Smooth muscle cell (in vitro differentiated cells): ENCODE results near the gene GNAQ. TPM values are rescaled to one million over a fixed set of nuclear protein-coding genes. Genes with fewer than 3 reads are reported as not detected.

Experiments used
- DNase-seq: peaks from one replicate; lab custom pipeline; 2025; ENCODE audit not compliant: unreplicated experiment; lab: John Stamatoyannopoulos, UW
- H2AFZ ChIP-seq: fragments of 200-600 bp; sonication (generic); 2 replicates; pipeline ENCODE4 v1.6.0; 2016; ENCODE audit warnings: antibody characterized with exemption, low read depth, mild to moderate bottlenecking
- H3F3A ChIP-seq: fragments of 200-600 bp; sonication (generic); 2 replicates; pipeline ENCODE4 v1.6.0; 2017; ENCODE audit warnings: antibody characterized with exemption, low read depth
- H3K27ac ChIP-seq: fragments of 200-600 bp; sonication (generic); 2 replicates; pipeline ENCODE4 v1.5.1; 2016; ENCODE audit warnings: low read depth, mild to moderate bottlenecking
- H3K27me3 ChIP-seq: fragments of 200-600 bp; sonication (generic); 2 replicates; pipeline ENCODE4 v1.6.1; 2016; ENCODE audit warnings: low read depth, mild to moderate bottlenecking
- H3K36me3 ChIP-seq: fragments of 200-600 bp; sonication (generic); 2 replicates; pipeline ENCODE4 v1.5.1; 2016; ENCODE audit warnings: low read depth
- H3K4me1 ChIP-seq: fragments of 200-600 bp; sonication (generic); 2 replicates; pipeline ENCODE4 v1.5.1; 2016; ENCODE audit warnings: low read depth
- H3K4me2 ChIP-seq: fragments of 200-600 bp; sonication (generic); 2 replicates; pipeline ENCODE4 v1.6.0; 2016; ENCODE audit warnings: mild to moderate bottlenecking
- H3K4me3 ChIP-seq: fragments of 200-600 bp; sonication (generic); 2 replicates; pipeline ENCODE4 v1.5.1; 2016; ENCODE audit warnings: mild to moderate bottlenecking
- H3K79me2 ChIP-seq: fragments of 200-600 bp; sonication (generic); 2 replicates; pipeline ENCODE4 v1.6.0; 2016; ENCODE audit warnings: low read depth, mild to moderate bottlenecking
- H3K9ac ChIP-seq: fragments of 200-600 bp; sonication (generic); 2 replicates; pipeline ENCODE4 v1.6.0; 2016; ENCODE audit warnings: low read depth
- H3K9me3 ChIP-seq: fragments of 200-600 bp; sonication (generic); replicated peaks from 2 replicates; pipeline ENCODE4 v1.5.1; 2016; ENCODE audit warnings: low read depth
- H4K20me1 ChIP-seq: fragments of 200-600 bp; sonication (generic); 2 replicates; pipeline ENCODE4 v1.6.0; 2016; ENCODE audit warnings: low read depth
- WGBS: methylation state at CpG from one replicate; pipeline ENCODE4 v1.1.7; 2016; ENCODE audit warnings: low lambda C conversion rate; 5-methylcytosine and 5-hydroxymethylcytosine counted together
- polyA plus RNA-seq: library from polyadenylated mRNA; unstranded; fragments of >200 nt; fragmentation: Nextera tagmentation; extraction: Ambion mirVana; gene quantifications from 2 replicates; pipeline ENCODE4 v1.2.1, GENCODE V29; 2016
- total RNA-seq: library from RNA; depleted of rRNA; stranded (reverse); fragments of >200 nt; gene quantifications from 2 replicates; pipeline ENCODE4 v1.2.3, GENCODE V29; 2014
- TF ChIP-seq, protein P1 (sequence below): fragments of 200-600 bp; sonication (generic); IDR thresholded peaks from 2 replicates; pipeline ENCODE4 v1.5.1; 2017; ENCODE audit warnings: borderline replicate concordance, mild to moderate bottlenecking, antibody characterized with exemption; ENCODE audit not compliant: insufficient read depth, poor library complexity, severe bottlenecking

The GNAQ gene
- total and polyA plus RNA-seq, 2 experiments from 2014 or later = 12.5 to 41.4 TPM

DNA sequence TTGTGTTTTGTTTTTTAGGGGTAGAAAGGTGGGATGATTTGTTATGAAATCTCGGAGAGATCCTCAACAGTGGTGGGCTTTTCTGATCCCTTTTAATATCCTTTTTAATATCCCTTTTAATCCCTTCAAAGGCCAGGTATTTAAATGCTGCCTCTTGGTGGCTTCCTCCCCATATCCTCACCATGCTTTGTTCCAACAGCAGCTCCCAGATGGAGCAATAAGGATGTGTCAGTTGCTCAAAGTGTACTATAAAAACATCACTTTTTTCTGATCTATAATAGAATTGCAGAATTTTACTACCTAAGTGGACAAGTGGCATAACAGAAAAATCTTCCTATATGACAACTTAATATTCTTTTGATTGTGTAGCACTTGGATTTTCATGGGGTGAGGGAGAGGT, 160.1 kb downstream of the GNAQ start:
- Histone ChIP-seq H3K36me3 (no peaks in the 10 kb centered on the region), H3K27me3 (no peaks in the 10 kb centered on the region), H3K4me2 (no peak overlapping the region), H3K4me1 (peaks cover 5% of the 10 kb centered on the region), H3K79me2 (peaks cover 34% of the 10 kb centered on the region), H3F3A (peaks cover 5% of the 10 kb centered on the region), H3K4me3 (no peak overlapping the region), H2AFZ (no peak overlapping the region), H3K9ac (no peak overlapping the region), H3K27ac (no peak overlapping the region), H3K9me3 (no peaks in the 10 kb centered on the region), H4K20me1 (peaks cover 80% of the 10 kb centered on the region)
- 90% methylated on average over 1 of the region's 1 CpG for WGBS
- no peak for DNase-seq
- TF ChIP-seq, protein P1, sequence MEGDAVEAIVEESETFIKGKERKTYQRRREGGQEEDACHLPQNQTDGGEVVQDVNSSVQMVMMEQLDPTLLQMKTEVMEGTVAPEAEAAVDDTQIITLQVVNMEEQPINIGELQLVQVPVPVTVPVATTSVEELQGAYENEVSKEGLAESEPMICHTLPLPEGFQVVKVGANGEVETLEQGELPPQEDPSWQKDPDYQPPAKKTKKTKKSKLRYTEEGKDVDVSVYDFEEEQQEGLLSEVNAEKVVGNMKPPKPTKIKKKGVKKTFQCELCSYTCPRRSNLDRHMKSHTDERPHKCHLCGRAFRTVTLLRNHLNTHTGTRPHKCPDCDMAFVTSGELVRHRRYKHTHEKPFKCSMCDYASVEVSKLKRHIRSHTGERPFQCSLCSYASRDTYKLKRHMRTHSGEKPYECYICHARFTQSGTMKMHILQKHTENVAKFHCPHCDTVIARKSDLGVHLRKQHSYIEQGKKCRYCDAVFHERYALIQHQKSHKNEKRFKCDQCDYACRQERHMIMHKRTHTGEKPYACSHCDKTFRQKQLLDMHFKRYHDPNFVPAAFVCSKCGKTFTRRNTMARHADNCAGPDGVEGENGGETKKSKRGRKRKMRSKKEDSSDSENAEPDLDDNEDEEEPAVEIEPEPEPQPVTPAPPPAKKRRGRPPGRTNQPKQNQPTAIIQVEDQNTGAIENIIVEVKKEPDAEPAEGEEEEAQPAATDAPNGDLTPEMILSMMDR = no peak

DNA sequence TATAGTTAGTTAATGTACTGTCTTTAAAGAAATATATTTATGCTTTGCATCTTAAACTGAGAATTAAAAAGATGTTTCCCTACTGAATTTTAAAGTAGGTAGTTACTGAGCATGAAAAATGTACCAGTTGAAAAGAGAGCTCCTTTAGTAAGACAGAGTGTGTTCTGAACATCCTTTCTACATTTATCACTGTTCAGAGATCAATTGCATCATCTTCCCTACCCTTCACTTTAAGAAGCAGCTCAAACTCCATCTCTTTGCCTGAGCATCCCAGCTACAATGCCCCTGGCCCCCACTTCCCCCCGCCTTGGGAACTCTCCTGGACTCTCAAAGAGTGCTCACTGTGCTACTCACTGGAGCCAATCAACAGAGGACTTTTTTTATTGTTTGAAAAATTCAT, 164.7 kb downstream of the GNAQ start:
- no peak overlapping the region for H3K27ac ChIP-seq
- peaks cover 39% of the 10 kb centered on the region for H4K20me1 ChIP-seq
- H3K27me3 ChIP-seq = no peaks in the 10 kb centered on the region
- 91% methylated on average over 1 of the region's 1 CpG for WGBS
- no peak overlapping the region for H3K4me3 ChIP-seq
- TF ChIP-seq, protein P1 = no peak
- DNase-seq = no peak
- H3K4me2 ChIP-seq = no peak overlapping the region
- no peaks in the 10 kb centered on the region for H3K4me1 ChIP-seq
- no peaks in the 10 kb centered on the region for H3F3A ChIP-seq
- no peak overlapping the region for H2AFZ ChIP-seq
- H3K36me3 ChIP-seq = no peaks in the 10 kb centered on the region
- no peak overlapping the region for H3K9ac ChIP-seq
- no peaks in the 10 kb centered on the region for H3K9me3 ChIP-seq
- peaks cover 30% of the 10 kb centered on the region for H3K79me2 ChIP-seq

DNA sequence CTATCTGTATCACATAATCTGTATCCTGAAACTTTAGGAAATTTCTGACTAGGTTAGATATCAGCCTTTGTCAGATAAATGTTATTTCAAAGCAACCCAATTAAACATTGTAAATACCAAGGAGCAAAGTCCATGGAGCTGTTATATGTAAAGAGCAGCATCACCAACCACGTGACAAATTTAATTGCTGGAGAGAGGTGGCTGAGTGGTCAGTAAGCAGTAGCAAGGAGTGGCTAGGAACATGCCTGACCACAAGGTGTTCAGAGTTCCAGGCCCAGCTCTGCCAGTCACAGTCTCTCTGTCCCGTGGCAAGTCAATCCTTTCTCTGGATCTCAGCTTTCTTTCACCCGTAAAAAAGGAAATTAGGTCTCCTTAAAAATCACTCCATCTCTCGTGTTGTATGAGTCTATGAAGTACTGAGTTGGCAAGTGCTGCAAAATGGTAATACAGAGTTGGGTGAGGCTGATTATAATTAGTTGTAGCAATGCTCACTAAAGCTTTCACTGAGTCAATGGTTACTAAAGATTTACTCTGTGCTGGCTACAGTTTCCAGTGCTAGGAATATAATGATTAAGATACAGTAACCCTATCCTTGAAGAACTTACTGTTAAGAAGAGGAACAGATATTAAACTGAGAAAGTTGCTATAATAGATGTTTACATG, 166.1 kb downstream of the GNAQ start:
- no peaks in the 10 kb centered on the region for H3K27me3 ChIP-seq
- WGBS = 96% methylated on average over 4 of the region's 4 CpGs
- no peaks in the 10 kb centered on the region for H3F3A ChIP-seq
- H2AFZ ChIP-seq = no peak overlapping the region
- H3K4me3 ChIP-seq = no peak overlapping the region
- no peak overlapping the region for H3K4me2 ChIP-seq
- no peaks in the 10 kb centered on the region for H3K4me1 ChIP-seq
- no peak for DNase-seq
- peaks cover 22% of the 10 kb centered on the region for H3K79me2 ChIP-seq
- no peak overlapping the region for H3K27ac ChIP-seq
- H3K36me3 ChIP-seq = no peaks in the 10 kb centered on the region
- H3K9ac ChIP-seq = no peak overlapping the region
- H3K9me3 ChIP-seq = no peaks in the 10 kb centered on the region
- TF ChIP-seq, protein P1 = no peak
- H4K20me1 ChIP-seq = peaks cover 25% of the 10 kb centered on the region
